Fibroblast of gingiva (primary cell): ENCODE results near the gene EML5.

Experiments used
- DNase-seq: peaks from one replicate; pipeline ENCODE4 v3.0.0-alpha.2; 2011; ENCODE audit warnings: low read depth

EML5 gene

GRCh38 chr14:88614218-88614907 lies 178.4 kb downstream of the EML5 start:
- DNase-seq: peak; percentile 40

DNA sequence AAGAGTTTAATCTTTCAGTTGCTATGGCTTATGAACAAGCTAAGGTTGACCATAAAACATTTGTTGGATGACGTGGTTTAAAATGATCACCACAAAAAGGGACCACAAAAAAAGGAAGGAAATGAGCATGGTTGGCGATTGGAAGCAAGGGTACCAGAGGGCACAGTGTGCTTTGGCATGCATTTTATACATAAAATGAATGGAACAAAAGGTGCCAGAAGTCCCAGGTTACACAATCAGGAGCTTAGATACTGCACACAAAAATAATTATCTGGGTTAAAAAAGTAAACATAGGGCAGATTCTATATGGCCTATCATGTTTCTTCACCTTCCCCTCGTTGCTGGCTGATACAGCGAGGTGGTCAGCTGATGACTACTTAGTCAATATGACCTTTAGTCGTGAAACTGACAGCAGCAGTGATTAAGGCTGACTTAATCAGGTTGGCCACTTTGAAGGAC lies 179.2 kb downstream of the EML5 start:
- DNase-seq: peak; percentile 7

- DNase-seq: no peak
Measured at GRCh38 chr14:88612981-88613380, 179.8 kb downstream of the EML5 start.

GRCh38 chr14:88611878-88612277 lies 180.9 kb downstream of the EML5 start:
- no peak for DNase-seq

DNA sequence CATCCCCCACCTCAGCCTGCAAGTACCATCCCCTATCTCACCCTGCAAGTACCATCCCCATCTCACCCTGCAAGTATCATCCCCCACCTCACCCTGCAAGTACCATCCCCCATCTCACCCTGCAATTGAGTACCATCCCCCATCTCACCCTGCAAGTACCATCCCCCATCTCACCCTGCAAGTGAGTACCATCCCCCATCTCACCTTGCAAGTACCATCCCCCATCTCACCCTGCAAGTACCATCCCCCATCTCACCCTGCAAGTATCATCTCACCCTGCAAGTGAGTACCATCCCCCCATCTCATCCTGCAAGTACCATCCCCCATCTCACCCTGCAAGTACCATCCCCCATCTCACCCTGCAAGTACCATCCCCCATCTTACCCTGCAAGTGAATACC lies 184.9 kb downstream of the EML5 start:
- DNase-seq: no peak

- DNase-seq: peak; percentile 37
Measured at GRCh38 chr14:88605594-88605993, 187.2 kb downstream of the EML5 start.

DNA sequence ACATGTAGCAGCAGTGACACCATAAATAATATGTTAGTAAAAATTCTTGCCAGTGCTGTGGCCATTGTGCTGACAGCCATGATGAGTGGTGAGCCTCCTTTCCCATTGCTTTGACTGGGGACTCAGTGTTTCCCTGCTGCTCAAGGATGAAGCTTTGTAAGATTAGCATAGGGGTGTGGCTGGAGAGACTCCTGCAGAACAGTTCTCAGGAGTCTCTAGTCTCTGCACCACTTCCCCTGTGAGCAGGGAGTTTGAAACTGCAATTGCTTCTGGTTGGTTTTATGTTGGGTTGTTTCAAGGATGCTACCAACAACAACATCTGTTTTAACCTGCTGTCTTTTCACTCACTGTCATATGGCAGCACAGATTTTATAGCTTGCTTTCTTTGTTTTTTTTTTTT lies 188.5 kb downstream of the EML5 start:
- DNase-seq: no peak

GRCh38 chr14:88599761-88600439 lies 192.9 kb downstream of the EML5 start:
- no peak for DNase-seq

- no peak for DNase-seq
Measured at GRCh38 chr14:88599326-88599725, 193.4 kb downstream of the EML5 start.

DNA sequence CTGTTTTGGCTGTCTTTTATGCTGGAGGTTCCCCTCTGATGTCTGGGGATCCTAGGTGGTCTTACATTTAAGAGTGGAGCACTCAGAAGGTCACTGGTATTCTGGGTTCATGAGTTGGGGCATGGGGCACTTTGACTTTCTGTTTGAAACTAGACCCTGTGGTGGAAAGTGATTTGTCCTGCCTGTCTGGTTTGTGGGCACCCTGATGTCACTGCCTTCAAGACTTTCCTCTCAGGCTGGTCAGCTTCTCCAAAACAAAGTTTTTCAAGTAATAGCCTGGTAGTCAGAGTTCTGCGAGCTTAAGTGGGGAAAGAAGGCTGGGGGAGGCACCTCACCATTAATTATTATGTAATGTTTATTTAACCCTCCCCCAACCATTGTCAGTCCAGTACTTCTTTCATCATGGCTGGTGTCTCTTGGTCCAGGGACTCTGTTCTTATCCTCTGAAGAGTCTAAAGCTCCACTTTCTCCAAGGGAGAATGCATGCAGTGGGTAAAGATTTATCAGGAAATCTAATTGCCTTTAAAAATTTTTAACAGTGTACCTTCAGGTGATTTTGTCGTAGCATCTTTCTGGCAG lies 194.6 kb downstream of the EML5 start:
- DNase-seq: no peak

DNA sequence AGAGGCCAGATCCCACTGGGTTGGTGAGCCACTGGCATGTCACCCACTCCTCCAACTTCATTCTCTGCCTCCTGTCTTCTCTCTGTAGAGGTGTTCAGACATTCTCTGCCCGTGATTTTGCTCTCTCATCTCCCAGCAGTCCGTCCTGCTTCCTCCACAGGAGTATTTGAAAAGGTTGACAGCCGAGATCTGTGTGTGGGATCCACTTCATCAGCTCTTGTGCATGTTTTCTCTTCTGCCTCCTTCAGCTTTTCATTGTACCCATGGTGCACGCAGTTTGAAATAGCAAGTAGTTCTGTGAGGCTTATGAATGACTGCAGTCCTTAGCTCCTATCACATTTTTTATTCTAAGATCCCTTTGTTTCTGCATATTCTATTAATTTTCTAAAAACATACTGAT lies 195.2 kb downstream of the EML5 start:
- no peak for DNase-seq

GRCh38 chr14:88597038-88597437 lies 195.7 kb downstream of the EML5 start:
- no peak for DNase-seq

DNA sequence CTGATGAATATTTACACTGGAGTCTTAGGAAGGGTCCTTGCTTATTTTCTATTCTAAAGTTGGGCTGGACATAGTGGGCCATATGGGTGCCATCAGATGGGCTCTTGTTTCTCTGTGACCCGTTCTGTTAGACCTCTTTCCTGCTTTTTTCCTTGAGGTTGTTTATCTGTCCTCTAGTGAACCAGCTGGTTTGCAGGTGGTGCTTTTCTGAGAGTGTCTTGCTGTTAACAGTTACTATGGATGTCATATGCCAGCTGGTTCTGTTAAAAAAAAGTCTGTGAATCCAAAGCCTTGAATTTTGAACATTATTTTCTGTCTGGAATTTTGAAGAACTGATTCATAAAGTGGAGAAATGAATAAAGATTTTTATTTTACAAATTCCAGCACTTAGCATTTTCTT lies 200.7 kb downstream of the EML5 start:
- DNase-seq: no peak

DNA sequence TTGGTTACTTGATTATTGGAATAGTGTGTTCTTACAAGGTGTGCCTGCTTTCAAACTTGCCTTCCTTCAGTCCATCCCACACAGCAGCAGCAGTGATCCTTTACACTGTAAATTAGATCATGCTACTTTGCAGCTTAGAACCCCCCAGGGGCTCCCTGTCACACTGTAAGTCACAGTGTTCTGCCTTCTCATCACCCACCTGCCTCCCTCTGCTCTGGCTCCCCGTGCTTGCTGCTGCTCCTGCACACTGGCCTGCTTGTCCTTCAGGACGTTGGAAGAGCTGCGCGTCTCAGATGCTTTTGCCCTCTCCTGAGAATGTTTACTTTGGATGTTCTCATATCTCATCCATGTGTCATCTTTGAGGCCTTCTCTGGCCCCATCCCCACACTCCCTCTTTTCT lies 202.6 kb downstream of the EML5 start:
- DNase-seq: no peak

DNA sequence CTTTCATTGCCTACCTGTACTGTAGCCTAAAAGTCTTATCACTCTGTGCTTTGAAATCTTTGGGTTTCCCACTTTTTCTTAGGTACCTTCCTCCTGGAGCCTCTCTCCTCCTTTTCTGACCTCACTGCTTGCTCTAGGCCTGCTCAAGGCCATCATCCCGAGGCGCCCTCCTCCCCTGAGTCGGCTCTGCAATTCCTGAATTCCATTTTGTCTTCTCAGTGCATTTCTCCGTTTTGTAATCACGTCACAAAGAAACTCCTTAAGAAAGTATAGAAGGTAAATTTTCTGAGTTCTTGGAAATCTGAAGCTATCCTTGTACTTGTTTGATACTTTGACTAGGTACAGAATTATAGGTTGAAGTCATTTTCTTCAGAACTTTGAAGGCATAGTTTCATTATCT lies 204.7 kb downstream of the EML5 start:
- no peak for DNase-seq

GRCh38 chr14:88584451-88584850 lies 208.3 kb downstream of the EML5 start:
- DNase-seq: no peak

- DNase-seq: no peak
Measured at GRCh38 chr14:88576222-88576621, 216.5 kb downstream of the EML5 start.

DNA sequence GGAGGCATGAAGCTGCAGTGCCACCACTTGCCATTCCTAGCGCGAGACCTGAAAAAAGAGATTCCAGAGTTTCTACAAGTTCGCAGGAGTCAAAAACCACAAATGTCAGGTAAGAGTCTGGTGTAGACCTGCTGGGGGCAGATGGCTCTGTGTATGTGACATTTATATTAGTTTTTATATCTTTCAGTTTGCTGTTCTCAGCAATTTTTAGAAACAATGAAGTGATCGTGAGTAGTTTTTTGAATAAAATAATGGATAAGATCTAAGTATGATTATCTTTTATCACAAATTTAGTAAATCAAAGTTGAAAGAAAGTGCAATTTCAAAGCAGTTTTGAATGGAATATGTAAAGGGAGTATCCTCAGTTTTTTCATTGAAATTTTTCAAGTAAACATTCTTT lies 220.6 kb downstream of the EML5 start:
- no peak for DNase-seq

DNA sequence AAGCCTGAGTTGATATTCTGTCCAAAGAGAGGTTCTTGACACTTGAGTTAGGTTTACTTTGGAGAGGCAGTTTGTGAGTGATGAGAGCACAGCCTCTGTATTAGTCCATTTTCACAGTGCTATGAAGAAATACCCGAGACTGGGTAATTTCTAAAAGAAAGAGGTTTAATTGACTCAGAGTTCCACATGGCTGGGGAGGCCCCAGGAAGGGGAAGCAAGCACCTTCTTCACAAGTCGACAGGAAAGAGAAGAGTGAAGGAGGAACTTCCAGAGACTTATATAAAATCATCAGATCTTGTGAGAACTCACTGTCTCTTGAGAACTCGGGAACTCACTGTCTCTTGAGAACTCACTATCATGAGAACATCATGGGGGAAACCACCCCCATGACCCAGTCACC lies 224.6 kb downstream of the EML5 start:
- no peak for DNase-seq

GRCh38 chr14:88565427-88565826 lies 227.3 kb downstream of the EML5 start:
- no peak for DNase-seq

DNA sequence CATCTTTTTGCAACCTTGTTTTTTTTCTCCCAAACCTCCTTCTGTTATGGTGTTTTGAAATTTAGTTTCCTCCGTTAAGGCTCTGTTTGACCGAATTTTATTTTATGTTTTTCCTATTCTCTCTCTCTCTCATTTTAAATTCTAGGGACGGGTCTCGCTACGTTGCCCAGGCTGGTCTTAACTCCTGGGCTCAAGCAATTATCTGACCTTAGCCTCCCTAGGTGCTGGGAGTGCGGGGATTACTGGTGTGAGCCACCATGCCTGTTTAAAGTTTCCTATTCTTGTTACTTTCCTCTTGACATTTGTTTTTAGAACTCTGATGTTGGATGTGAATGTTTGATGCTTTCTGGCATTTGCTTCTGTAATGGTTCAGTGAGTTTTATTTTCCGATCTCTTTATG lies 228.9 kb downstream of the EML5 start:
- no peak for DNase-seq

- peak; percentile 83 for DNase-seq
Measured at GRCh38 chr14:88562831-88563686, 229.7 kb downstream of the EML5 start, which contains the start of gene ZC3H14. Gene ZC3H14 (plus strand): TSS chr14:88563037. CDS start chr14:88563134, 97 bp downstream.

DNA sequence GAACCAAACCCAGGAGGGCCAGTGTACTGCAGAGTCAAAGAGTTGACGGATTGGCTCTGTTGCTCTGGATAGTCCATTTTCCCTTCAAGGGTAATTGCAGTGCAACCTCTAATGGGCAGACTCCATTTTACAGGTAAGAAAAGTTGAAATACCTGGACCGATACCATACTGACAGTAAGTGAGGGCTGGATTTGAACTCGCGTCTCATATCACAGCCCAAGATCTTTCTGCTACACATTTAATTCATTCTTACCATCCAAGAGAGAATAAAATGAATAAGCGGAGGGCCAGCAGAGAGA lies 230.3 kb downstream of the EML5 start:
- DNase-seq: no peak
